ENCODE measurements around the gene DEPP1. TPM values are rescaled to one million over a fixed set of nuclear protein-coding genes. Genes with fewer than 3 reads are reported as not detected.

The DEPP1 gene
- total RNA-seq, 1 experiment from 2014 or later: 44.2 TPM

GRCh38 chr10:44993922-44994751 is 15.5 kb upstream of the DEPP1 start:
- no peak for DNase-seq (ENCODE audit: low spot score)

- no peak for DNase-seq (ENCODE audit: low spot score)
These were observed 14.8 kb upstream of the DEPP1 start for GRCh38 chr10:44993226-44993921.

GRCh38 chr10:44992732-44993225 is 14.2 kb upstream of the DEPP1 start:
- no peak for DNase-seq (ENCODE audit: low spot score)

- no peak for DNase-seq (ENCODE audit: low spot score)
These were observed 13.6 kb upstream of the DEPP1 start for GRCh38 chr10:44992070-44992731.

GRCh38 chr10:44991571-44991970 is 13.0 kb upstream of the DEPP1 start:
- no peak for DNase-seq (ENCODE audit: low spot score)

- no peak for DNase-seq (ENCODE audit: low spot score)
These were observed 12.4 kb upstream of the DEPP1 start for GRCh38 chr10:44990965-44991364.

GRCh38 chr10:44990302-44990655 is 11.7 kb upstream of the DEPP1 start:
- DNase-seq (ENCODE audit: low spot score): no peak

- no peak for DNase-seq (ENCODE audit: low spot score)
These were observed 11.1 kb upstream of the DEPP1 start for GRCh38 chr10:44989597-44990301.

- no peak for DNase-seq (ENCODE audit: low spot score)
These were observed 10.5 kb upstream of the DEPP1 start for GRCh38 chr10:44988957-44989585.

- DNase-seq (ENCODE audit: low spot score): no peak
These were observed 8.1 kb upstream of the DEPP1 start for GRCh38 chr10:44986670-44987069.

GRCh38 chr10:44986179-44986578 is 7.6 kb upstream of the DEPP1 start:
- no peak for DNase-seq (ENCODE audit: low spot score)

- DNase-seq (ENCODE audit: low spot score): peak; percentile 68
These were observed 6.6 kb upstream of the DEPP1 start for GRCh38 chr10:44985175-44985681.

- DNase-seq (ENCODE audit: low spot score): no peak
These were observed 6.1 kb upstream of the DEPP1 start for GRCh38 chr10:44984671-44985101.

- DNase-seq (ENCODE audit: low spot score): no peak
These were observed 5.3 kb upstream of the DEPP1 start for GRCh38 chr10:44983895-44984278.

GRCh38 chr10:44983066-44983894 is 4.7 kb upstream of the DEPP1 start:
- DNase-seq (ENCODE audit: low spot score): no peak

- DNase-seq (ENCODE audit: low spot score): no peak
These were observed 3.9 kb upstream of the DEPP1 start for GRCh38 chr10:44982496-44982895.

- peak; percentile 73 for DNase-seq (ENCODE audit: low spot score)
These were observed 3.5 kb upstream of the DEPP1 start for GRCh38 chr10:44982114-44982460.

GRCh38 chr10:44981172-44982113 is 2.8 kb upstream of the DEPP1 start:
- peak; percentile 92 for DNase-seq (ENCODE audit: low spot score)
